ENCODE results near the gene LAMC1.

Gene LAMC1

GRCh38 chr1:183106746-183107145, 83.5 kb downstream of the LAMC1 start:
- DNase-seq (ENCODE audit: low read depth in 2 of 2) = no peak

GRCh38 chr1:183110326-183110880, 87.2 kb downstream of the LAMC1 start:
- no peak for DNase-seq (ENCODE audit: low read depth in 2 of 2)

- no peak for DNase-seq (ENCODE audit: low read depth in 2 of 2)
These were observed 91.2 kb downstream of the LAMC1 start for GRCh38 chr1:183114441-183114840.

GRCh38 chr1:183116416-183116815, 93.2 kb downstream of the LAMC1 start:
- no peak for DNase-seq (ENCODE audit: low read depth in 2 of 2)

GRCh38 chr1:183121609-183122008, 98.4 kb downstream of the LAMC1 start:
- DNase-seq (ENCODE audit: low read depth in 2 of 2) = no peak

DNA sequence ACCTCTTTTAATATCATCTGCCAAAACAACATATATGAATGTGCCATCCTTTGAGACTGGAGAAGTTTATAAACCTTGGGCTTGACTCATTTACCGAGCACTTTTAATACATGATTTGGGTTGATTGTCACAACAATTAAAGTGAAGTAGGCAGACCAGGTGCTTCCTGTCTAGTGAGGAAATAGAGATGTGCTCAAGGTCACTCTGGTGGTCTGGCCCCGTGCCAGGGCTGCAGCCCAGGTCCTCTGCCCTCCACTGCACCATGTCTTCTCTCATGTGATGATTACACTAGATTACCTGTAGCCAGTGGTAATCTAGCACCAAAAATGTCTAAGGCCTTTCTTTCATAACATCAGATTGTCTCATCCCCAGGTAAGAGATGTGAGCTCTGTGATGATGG, 101.0 kb downstream of the LAMC1 start:
- no peak for DNase-seq (ENCODE audit: low read depth in 2 of 2)

GRCh38 chr1:183125279-183125999, 102.2 kb downstream of the LAMC1 start:
- no peak for DNase-seq (ENCODE audit: low read depth in 2 of 2)

DNA sequence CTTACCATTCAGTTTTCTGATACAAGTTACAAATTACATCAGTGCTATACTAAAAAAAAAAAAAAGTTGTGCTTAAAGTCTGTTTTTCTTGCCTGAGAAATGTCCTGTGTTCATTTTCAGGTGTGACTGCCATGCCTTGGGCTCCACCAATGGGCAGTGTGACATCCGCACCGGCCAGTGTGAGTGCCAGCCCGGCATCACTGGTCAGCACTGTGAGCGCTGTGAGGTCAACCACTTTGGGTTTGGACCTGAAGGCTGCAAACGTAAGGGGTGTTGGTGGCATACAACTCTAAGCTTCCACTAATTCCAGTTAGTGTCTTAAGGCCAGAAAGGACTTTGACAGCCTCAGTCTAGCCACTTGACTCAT, 102.8 kb downstream of the LAMC1 start:
- DNase-seq (ENCODE audit: low read depth in 2 of 2) = no peak

GRCh38 chr1:183126528-183126927, 103.3 kb downstream of the LAMC1 start:
- DNase-seq (ENCODE audit: low read depth in 2 of 2) = no peak

- no peak for DNase-seq (ENCODE audit: low read depth in 2 of 2)
These were observed 106.9 kb downstream of the LAMC1 start for GRCh38 chr1:183129921-183130690.

GRCh38 chr1:183131166-183131565, 107.9 kb downstream of the LAMC1 start:
- no peak for DNase-seq (ENCODE audit: low read depth in 2 of 2)

- no peak for DNase-seq (ENCODE audit: low read depth in 2 of 2)
These were observed 112.1 kb downstream of the LAMC1 start for GRCh38 chr1:183135336-183135735.

- no peak for DNase-seq (ENCODE audit: low read depth in 2 of 2)
These were observed 114.6 kb downstream of the LAMC1 start for GRCh38 chr1:183137782-183138181.

DNA sequence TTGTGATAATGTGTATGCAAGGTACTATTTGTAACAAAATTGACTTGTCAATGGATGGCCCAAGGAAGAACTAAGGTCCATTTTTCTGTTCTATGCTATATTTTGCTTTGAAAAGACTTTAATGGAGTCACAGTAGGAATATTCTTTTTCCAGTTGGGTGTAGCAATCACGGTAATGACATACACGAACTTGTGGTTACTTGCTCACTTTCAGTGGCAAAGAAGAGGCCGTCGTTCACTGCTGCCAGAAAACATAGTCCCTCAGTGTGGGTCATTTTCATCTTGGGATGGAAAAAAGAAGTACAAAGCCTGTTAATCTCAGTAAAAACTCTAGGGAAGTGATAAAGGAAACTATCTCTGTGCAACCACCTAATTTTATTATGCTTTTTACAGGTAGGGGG, 115.1 kb downstream of the LAMC1 start:
- no peak for DNase-seq (ENCODE audit: low read depth in 2 of 2)

DNA sequence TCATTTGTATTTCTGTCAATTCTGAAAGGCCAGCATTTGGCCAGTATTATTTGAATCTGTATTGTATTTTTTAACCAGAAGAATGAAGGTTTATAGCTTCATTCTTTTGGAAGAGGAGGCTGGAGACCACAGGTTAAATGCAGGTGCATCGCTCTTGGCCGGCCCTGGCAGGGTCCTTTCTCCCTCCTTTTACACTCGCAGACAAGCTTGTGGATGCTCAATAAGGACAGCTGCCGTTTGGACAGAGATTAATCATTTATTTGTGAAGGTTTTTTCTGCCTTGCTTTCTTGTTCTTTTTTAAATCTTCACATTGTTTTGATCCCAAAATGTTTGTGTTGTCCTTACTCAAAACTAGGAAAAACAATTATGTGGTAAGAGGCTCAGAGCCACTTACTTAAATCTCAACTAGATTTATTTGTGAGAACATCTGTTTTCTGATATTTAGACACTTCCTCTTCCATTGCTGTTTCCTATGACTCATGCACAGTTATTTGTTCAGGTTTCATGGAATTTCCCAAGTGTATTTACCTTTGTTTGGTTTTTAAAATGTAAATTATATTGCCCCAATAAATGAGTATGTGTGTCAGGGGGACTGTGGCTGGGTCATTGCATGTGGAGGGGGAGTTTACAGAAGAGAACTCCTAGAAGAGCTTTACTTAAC, 116.2 kb downstream of the LAMC1 start:
- no peak for DNase-seq (ENCODE audit: low read depth in 2 of 2)

- no peak for DNase-seq (ENCODE audit: low read depth in 2 of 2)
These were observed 117.4 kb downstream of the LAMC1 start for GRCh38 chr1:183140633-183141032.

GRCh38 chr1:183142171-183142570, 119.0 kb downstream of the LAMC1 start:
- DNase-seq (ENCODE audit: low read depth in 2 of 2) = no peak

DNA sequence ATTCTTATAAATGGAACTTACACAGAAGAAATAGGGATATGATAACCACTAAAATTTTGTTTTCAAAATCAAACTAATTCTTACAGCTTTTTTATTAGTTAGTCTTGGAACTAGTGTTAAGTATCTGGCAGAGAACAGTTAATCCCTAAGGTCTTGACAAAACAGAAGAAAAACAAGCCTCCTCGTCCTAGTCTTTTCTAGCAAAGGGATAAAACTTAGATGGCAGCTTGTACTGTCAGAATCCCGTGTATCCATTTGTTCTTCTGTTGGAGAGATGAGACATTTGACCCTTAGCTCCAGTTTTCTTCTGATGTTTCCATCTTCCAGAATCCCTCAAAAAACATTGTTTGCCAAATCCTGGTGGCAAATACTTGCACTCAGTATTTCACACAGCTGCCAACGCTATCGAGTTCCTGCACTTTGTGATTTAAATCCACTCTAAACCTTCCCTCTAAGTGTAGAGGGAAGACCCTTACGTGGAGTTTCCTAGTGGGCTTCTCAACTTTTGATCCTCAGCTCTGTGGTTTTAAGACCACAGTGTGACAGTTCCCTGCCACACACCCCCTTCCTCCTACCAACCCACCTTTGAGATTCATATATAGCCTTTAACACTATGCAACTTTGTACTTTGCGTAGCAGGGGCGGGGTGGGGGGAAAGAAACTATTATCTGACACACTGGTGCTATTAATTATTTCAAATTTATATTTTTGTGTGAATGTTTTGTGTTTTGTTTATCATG, 120.5 kb downstream of the LAMC1 start:
- DNase-seq (ENCODE audit: low read depth in 2 of 2) = no peak

GRCh38 chr1:183144752-183145151, 121.5 kb downstream of the LAMC1 start:
- DNase-seq (ENCODE audit: low read depth in 2 of 2) = no peak

GRCh38 chr1:183147735-183148134, 124.5 kb downstream of the LAMC1 start:
- DNase-seq (ENCODE audit: low read depth in 2 of 2) = no peak

GRCh38 chr1:183148599-183148998, 125.4 kb downstream of the LAMC1 start:
- no peak for DNase-seq (ENCODE audit: low read depth in 2 of 2)

GRCh38 chr1:183149273-183149672, 126.1 kb downstream of the LAMC1 start:
- no peak for DNase-seq (ENCODE audit: low read depth in 2 of 2)
